Measurements from ENCODE around the gene NAB1.

Gene NAB1

DNA sequence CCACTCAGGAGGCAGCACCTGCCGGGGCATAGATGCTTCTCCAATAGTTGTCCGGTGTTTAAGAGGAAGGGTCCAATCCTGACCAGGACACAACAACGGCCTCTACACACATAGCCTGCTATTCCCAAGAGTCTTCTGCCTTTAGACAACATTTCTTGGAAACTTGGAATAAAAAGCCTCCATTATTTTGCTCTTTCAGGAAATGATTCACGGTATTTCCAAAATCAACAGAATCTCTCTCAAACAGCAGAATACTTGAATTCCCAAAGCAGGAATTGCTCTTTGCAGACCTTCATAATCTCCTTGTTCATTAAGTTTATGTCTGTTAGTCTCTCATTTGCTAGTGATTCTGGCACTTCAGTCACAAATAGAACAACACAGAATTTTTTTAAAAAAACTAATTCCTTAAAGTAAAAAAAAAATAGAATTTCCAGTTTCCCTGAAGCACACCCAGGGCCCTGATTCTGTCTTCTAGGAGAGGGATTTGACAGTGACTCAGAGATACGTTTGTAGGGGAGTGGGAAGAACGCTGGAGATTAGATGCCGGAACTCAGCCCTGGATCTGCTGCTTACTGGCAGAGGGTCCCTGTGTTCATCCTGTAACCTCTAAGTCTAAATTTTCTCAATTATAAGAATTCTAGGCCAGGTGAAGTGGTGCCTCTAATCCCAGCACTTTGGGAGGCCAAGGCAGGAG, 74.7 kb downstream of the NAB1 start:
- no peak for DNase-seq (ENCODE audit: low read depth)
- TF ChIP-seq, protein P1, sequence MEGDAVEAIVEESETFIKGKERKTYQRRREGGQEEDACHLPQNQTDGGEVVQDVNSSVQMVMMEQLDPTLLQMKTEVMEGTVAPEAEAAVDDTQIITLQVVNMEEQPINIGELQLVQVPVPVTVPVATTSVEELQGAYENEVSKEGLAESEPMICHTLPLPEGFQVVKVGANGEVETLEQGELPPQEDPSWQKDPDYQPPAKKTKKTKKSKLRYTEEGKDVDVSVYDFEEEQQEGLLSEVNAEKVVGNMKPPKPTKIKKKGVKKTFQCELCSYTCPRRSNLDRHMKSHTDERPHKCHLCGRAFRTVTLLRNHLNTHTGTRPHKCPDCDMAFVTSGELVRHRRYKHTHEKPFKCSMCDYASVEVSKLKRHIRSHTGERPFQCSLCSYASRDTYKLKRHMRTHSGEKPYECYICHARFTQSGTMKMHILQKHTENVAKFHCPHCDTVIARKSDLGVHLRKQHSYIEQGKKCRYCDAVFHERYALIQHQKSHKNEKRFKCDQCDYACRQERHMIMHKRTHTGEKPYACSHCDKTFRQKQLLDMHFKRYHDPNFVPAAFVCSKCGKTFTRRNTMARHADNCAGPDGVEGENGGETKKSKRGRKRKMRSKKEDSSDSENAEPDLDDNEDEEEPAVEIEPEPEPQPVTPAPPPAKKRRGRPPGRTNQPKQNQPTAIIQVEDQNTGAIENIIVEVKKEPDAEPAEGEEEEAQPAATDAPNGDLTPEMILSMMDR (IDR thresholded peaks at IDR 0.05; ENCODE audit: control insufficient read depth, extremely low read depth, insufficient read depth) = no peak
- H3K4me3 ChIP-seq (ENCODE audit: low read depth, low read length) = no peak overlapping the region

DNA sequence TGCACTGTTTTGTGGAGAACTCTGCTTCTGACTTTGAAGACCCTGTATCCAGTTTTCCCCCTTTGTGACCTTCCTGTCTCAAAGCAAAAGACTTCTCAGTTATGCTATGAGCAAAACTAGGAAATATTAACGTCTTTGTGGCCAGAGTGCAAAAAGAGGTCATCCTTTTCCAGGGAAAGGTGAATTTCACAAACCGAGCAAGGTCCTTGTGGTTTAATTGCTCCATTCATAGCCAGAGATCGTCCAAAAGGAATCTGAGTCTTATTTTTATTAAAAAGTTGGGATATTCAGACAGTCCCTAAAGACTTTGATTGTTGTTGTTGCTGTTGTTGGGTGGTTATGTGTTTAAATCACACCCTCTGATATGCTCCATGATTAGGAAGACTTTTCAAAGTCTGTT, 77.4 kb downstream of the NAB1 start:
- TF ChIP-seq, protein P1 (IDR thresholded peaks at IDR 0.05; ENCODE audit: control insufficient read depth, extremely low read depth, insufficient read depth) = no peak
- no peak for DNase-seq (ENCODE audit: low read depth)
- H3K4me3 ChIP-seq (ENCODE audit: low read depth, low read length) = no peak overlapping the region

DNA sequence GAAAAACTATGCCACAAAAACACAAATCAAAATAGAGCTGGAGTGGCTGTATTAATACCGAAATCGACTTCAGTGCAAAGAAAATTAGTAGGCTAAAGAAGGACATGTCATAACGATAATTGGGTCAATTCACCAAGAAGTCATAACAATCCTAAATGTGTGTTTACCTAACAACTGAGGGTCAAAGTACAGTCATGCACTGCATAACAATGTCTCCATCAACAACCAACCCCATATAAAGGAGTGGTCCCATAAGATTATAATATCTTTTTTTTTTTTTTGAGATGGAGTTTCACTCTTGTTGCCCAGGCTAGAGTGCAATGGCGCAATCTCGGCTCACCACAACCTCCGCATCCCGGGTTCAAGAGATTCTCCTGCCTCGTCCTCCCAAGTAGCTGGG, 87.5 kb downstream of the NAB1 start:
- DNase-seq (ENCODE audit: low read depth) = no peak
- H3K4me3 ChIP-seq (ENCODE audit: low read depth, low read length) = no peak overlapping the region
- TF ChIP-seq, protein P1 (IDR thresholded peaks at IDR 0.05; ENCODE audit: control insufficient read depth, extremely low read depth, insufficient read depth) = no peak

DNA sequence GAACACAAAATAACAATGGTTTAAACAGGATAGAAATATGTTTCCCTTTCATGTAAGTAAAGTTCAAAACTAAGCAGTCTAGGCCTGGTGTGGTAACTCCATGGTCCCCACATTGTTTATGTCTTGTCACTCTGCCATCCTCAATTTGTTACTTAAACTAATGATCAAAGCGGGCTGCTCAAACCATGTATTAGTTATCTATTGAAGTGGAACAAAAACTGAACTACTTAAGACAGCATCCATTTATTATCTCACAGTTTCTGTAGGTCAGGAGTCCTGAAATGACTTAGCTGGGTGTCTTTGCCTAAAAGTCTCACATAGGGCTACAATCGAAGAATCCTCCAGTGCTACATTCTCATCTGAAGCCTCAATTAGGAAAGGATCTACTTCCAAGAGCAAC, 91.6 kb downstream of the NAB1 start:
- DNase-seq (ENCODE audit: low read depth) = no peak
- H3K4me3 ChIP-seq (ENCODE audit: low read depth, low read length) = no peak overlapping the region
- TF ChIP-seq, protein P1 (IDR thresholded peaks at IDR 0.05; ENCODE audit: control insufficient read depth, extremely low read depth, insufficient read depth) = no peak
